GM23338 (cell line): ENCODE data around the gene CXADR. TPM values are rescaled to one million over a fixed set of nuclear protein-coding genes. Genes with fewer than 3 reads are reported as not detected.
A peak's percentile ranks its signal among the peaks of the same experiment; 100 is the strongest.

Experiments used
- ATAC-seq: fragments of 200-7000 bp; cut with Tn5 transposase; 3 replicates; pipeline ENCODE4 v1.9.1; 2020
- DNase-seq: peaks from one replicate; pipeline ENCODE4 v3.0.0-alpha.2; 2015; ENCODE audit warnings: low spot score
- H2AFZ ChIP-seq: fragments of 200-600 bp; sonication (generic); 2 replicates; pipeline ENCODE4 v1.8.0; 2016; ENCODE audit warnings: antibody characterized with exemption, mild to moderate bottlenecking, moderate library complexity
- H3F3A ChIP-seq: fragments of 200-600 bp; sonication (generic); replicated peaks from 2 replicates; pipeline ENCODE4 v1.8.0; 2017; ENCODE audit warnings: antibody characterized with exemption, mixed run types, low read depth
- H3K27ac ChIP-seq: fragments of 200-600 bp; sonication (generic); 2 replicates; pipeline ENCODE4 v1.6.1; 2016; ENCODE audit warnings: low read depth
- H3K27me3 ChIP-seq: fragments of 200-600 bp; sonication (generic); 2 replicates; pipeline ENCODE4 v1.8.0; 2016; ENCODE audit warnings: mild to moderate bottlenecking, mixed run types, moderate library complexity; ENCODE audit not compliant: insufficient read depth
- H3K36me3 ChIP-seq: fragments of 200-600 bp; sonication (generic); 2 replicates; pipeline ENCODE4 v1.8.0; 2016; ENCODE audit warnings: mild to moderate bottlenecking; ENCODE audit not compliant: insufficient read depth
- H3K4me1 ChIP-seq: fragments of 200-600 bp; sonication (generic); 2 replicates; pipeline ENCODE4 v1.8.0; 2016; ENCODE audit warnings: mild to moderate bottlenecking, moderate library complexity; ENCODE audit not compliant: insufficient read depth
- H3K4me2 ChIP-seq: fragments of 200-600 bp; sonication (generic); 2 replicates; pipeline ENCODE4 v1.7.1; 2017; ENCODE audit warnings: mixed run types
- H3K4me3 ChIP-seq: fragments of 200-600 bp; sonication (generic); 2 replicates; pipeline ENCODE4 v1.6.1; 2016; ENCODE audit warnings: mixed run types
- H3K79me2 ChIP-seq: fragments of 200-600 bp; sonication (generic); replicated peaks from 2 replicates; pipeline ENCODE4 v1.8.0; 2017; ENCODE audit warnings: mild to moderate bottlenecking; ENCODE audit not compliant: insufficient read depth
- H3K9me2 ChIP-seq: fragments of 200-600 bp; sonication (generic); 2 replicates; pipeline ENCODE4 v1.8.0; 2017; ENCODE audit not compliant: insufficient read depth
- H4K20me1 ChIP-seq: fragments of 200-600 bp; sonication (generic); replicated peaks from 2 replicates; pipeline ENCODE4 v1.8.0; 2017; ENCODE audit warnings: mild to moderate bottlenecking; ENCODE audit not compliant: insufficient read depth
- H3K27ac Mint-ChIP-seq: 2 replicates; pipeline ENCODE4 v1.8.0; 2020; ENCODE audit warnings: inconsistent platforms, mild to moderate bottlenecking, moderate library complexity, mixed read lengths
- H3K27me3 Mint-ChIP-seq: 3 replicates; pipeline ENCODE4 v1.8.0; 2022; ENCODE audit warnings: low read depth, mild to moderate bottlenecking, moderate library complexity, mixed read lengths, inconsistent platforms; ENCODE audit not compliant: insufficient read depth, poor library complexity
- H3K36me3 Mint-ChIP-seq: 3 replicates; pipeline ENCODE4 v1.8.0; 2021; ENCODE audit warnings: low read depth, mild to moderate bottlenecking, inconsistent platforms, moderate library complexity, mixed read lengths
- H3K4me1 Mint-ChIP-seq: 3 replicates; pipeline ENCODE4 v1.8.0; 2020; ENCODE audit warnings: mild to moderate bottlenecking, inconsistent platforms, mixed read lengths
- H3K4me3 Mint-ChIP-seq: 3 replicates; pipeline ENCODE4 v1.8.0; 2021; ENCODE audit warnings: moderate library complexity, mild to moderate bottlenecking, inconsistent platforms, mixed read lengths
- H3K9me3 Mint-ChIP-seq: 3 replicates; pipeline ENCODE4 v1.8.0; 2020; ENCODE audit warnings: moderate library complexity, mild to moderate bottlenecking, inconsistent platforms, mixed read lengths
- CREB1 ChIP-seq: fragments of 250-450 bp; sonication (Bioruptor Pico); IDR thresholded peaks from 2 replicates; pipeline ENCODE4 v1.5.0; 2020; ENCODE audit warnings: low read depth, mild to moderate bottlenecking, moderate library complexity
- CTCF ChIP-seq, 2 experiments: fragments of 200-600 bp in 1 of 2; sonication (generic) in 1 of 2; conservative IDR thresholded peaks; 2 replicates each; pipeline versions ENCODE4 v1.5.1 to v1.6.1; 2016 to 2017; ENCODE audit warnings: antibody characterized with exemption in 2 of 2, low read depth in 2 of 2, mild to moderate bottlenecking in 2 of 2, moderate library complexity in 1 of 2
- ETS1 ChIP-seq: IDR thresholded peaks from 2 replicates; pipeline ENCODE4 v1.6.1; 2016; ENCODE audit warnings: antibody characterized with exemption
- EZH2 ChIP-seq: fragments of 200-600 bp; sonication (generic); IDR thresholded peaks from one replicate; pipeline ENCODE4 v1.8.0; 2017; ENCODE audit warnings: antibody characterized with exemption, mild to moderate bottlenecking, low read depth; ENCODE audit not compliant: unreplicated experiment
- EZH2phosphoT487 ChIP-seq: fragments of 200-600 bp; sonication (generic); IDR thresholded peaks from one replicate; pipeline ENCODE4 v1.8.1; 2018; ENCODE audit warnings: antibody characterized with exemption; ENCODE audit not compliant: unreplicated experiment
- JUNB ChIP-seq: IDR thresholded peaks from one replicate; pipeline ENCODE4 v1.6.1; 2016; ENCODE audit warnings: antibody characterized with exemption; ENCODE audit not compliant: unreplicated experiment
- NANOG ChIP-seq: IDR thresholded peaks from 2 replicates; pipeline ENCODE4 v1.6.1; 2016; ENCODE audit warnings: antibody characterized with exemption, borderline replicate concordance
- POLR2AphosphoS5 ChIP-seq: IDR thresholded peaks from 2 replicates; pipeline ENCODE4 v1.6.1; 2016; ENCODE audit warnings: antibody characterized with exemption, low read depth
- STAT1 ChIP-seq: IDR thresholded peaks from one replicate; pipeline ENCODE4 v1.6.1; 2016; ENCODE audit warnings: antibody characterized with exemption; ENCODE audit not compliant: unreplicated experiment
- ZNF114 ChIP-seq: fragments of 250-450 bp; sonication (Bioruptor Pico); IDR thresholded peaks from 2 replicates; pipeline ENCODE4 v1.5.0; 2020; ENCODE audit warnings: mild to moderate bottlenecking, moderate library complexity
- ZNF331 ChIP-seq: fragments of 250-450 bp; sonication (Bioruptor Pico); IDR thresholded peaks from 2 replicates; pipeline ENCODE4 v1.5.0; 2020; ENCODE audit warnings: low read depth, mild to moderate bottlenecking, moderate library complexity
- polyA plus RNA-seq: library from polyadenylated mRNA; unstranded; fragments of >200 nt; fragmentation: Nextera tagmentation; extraction: Ambion mirVana; gene quantifications from 2 replicates; pipeline ENCODE4 v1.2.1, GENCODE V29; 2016
- total RNA-seq: library from RNA; depleted of rRNA; stranded (reverse); fragments of >200 nt; shearing (Covaris generic); gene quantifications from 2 replicates; pipeline ENCODE4 v1.2.3, GENCODE V29; 2014
- TF ChIP-seq, protein P1 (sequence below): IDR thresholded peaks from one replicate; pipeline ENCODE4 v1.6.1; 2018; ENCODE audit warnings: antibody characterized with exemption; ENCODE audit not compliant: unreplicated experiment
- TF ChIP-seq, protein P2 (sequence below): fragments of 250-450 bp; sonication (Bioruptor Pico); IDR thresholded peaks from 2 replicates; pipeline ENCODE4 v1.5.0; 2020; ENCODE audit warnings: mild to moderate bottlenecking, moderate library complexity

CXADR gene
- total and polyA plus RNA-seq, 2 experiments from 2014 or later, result 126 to 207 TPM

DNA sequence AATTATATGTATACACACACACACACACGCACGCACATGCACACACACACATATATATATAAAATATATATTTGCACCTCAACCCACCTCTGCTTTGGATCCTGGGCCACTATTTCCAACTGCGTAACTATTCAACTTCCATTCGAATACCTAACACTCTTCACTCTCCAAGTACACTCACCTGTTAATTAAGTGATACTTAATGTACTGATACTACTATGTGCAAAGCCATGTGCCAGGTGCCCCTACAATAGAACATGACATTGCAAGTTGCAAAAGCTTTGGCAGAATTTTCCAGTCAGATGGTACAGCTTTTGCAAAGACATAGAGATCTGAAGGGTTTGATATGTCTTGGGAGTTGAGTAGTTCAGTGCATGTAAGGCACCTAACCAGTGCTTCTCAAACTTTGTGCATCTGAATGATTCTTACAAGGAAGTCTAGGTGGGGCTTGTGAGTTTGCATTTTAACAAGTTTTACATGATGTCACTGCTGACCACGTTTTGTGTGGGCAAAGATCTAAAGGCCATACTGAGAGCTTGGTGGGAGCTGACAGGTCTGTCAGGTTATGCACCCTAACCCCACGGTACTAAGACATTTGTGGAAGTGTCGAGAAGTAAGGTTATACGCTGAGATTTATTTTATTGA, 7.2 kb downstream of the CXADR start:
- Histone ChIP-seq H3K4me1 (peaks cover 78% of the 10 kb centered on the region), H3K27me3 (no peaks in the 10 kb centered on the region), H3F3A (no peaks in the 10 kb centered on the region), H3K4me3 (no peak overlapping the region), H3K4me2 (0 out of 2 replicates have a peak overlapping the region, but pooled peaks have one; percentile 31), H3K27ac (no peak overlapping the region), H3K36me3 (0 out of 2 replicates have a peak, but pooled peaks cover 5% of the 10 kb centered on the region), H3K79me2 (peaks cover 100% of the 10 kb centered on the region), H4K20me1 (peaks cover 70% of the 10 kb centered on the region), H3K9me2 (no peaks in the 10 kb centered on the region), H2AFZ (no peak overlapping the region)
- no peak for DNase-seq
- H3K36me3 Mint-ChIP-seq, result peaks cover 42% of the 10 kb centered on the region
- no peak overlapping the region for H3K4me3 Mint-ChIP-seq
- ATAC-seq, result no peak
- TF ChIP-seq POLR2AphosphoS5 (no peak), ZNF114 (CRISPR knock-in tag) (no peak), ETS1 (no peak), ZNF331 (CRISPR knock-in tag) (no peak), EZH2 (no peak), JUNB (no peak), NANOG (no peak), CREB1 (no peak), CTCF (conservative IDR thresholded peaks at IDR 0.05; ENCODE audit: low read depth in 2 of 2) (no peak), EZH2phosphoT487 (no peak), STAT1 (no peak)
- TF ChIP-seq, protein P1, sequence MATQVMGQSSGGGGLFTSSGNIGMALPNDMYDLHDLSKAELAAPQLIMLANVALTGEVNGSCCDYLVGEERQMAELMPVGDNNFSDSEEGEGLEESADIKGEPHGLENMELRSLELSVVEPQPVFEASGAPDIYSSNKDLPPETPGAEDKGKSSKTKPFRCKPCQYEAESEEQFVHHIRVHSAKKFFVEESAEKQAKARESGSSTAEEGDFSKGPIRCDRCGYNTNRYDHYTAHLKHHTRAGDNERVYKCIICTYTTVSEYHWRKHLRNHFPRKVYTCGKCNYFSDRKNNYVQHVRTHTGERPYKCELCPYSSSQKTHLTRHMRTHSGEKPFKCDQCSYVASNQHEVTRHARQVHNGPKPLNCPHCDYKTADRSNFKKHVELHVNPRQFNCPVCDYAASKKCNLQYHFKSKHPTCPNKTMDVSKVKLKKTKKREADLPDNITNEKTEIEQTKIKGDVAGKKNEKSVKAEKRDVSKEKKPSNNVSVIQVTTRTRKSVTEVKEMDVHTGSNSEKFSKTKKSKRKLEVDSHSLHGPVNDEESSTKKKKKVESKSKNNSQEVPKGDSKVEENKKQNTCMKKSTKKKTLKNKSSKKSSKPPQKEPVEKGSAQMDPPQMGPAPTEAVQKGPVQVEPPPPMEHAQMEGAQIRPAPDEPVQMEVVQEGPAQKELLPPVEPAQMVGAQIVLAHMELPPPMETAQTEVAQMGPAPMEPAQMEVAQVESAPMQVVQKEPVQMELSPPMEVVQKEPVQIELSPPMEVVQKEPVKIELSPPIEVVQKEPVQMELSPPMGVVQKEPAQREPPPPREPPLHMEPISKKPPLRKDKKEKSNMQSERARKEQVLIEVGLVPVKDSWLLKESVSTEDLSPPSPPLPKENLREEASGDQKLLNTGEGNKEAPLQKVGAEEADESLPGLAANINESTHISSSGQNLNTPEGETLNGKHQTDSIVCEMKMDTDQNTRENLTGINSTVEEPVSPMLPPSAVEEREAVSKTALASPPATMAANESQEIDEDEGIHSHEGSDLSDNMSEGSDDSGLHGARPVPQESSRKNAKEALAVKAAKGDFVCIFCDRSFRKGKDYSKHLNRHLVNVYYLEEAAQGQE, result no peak
- TF ChIP-seq, protein P2, sequence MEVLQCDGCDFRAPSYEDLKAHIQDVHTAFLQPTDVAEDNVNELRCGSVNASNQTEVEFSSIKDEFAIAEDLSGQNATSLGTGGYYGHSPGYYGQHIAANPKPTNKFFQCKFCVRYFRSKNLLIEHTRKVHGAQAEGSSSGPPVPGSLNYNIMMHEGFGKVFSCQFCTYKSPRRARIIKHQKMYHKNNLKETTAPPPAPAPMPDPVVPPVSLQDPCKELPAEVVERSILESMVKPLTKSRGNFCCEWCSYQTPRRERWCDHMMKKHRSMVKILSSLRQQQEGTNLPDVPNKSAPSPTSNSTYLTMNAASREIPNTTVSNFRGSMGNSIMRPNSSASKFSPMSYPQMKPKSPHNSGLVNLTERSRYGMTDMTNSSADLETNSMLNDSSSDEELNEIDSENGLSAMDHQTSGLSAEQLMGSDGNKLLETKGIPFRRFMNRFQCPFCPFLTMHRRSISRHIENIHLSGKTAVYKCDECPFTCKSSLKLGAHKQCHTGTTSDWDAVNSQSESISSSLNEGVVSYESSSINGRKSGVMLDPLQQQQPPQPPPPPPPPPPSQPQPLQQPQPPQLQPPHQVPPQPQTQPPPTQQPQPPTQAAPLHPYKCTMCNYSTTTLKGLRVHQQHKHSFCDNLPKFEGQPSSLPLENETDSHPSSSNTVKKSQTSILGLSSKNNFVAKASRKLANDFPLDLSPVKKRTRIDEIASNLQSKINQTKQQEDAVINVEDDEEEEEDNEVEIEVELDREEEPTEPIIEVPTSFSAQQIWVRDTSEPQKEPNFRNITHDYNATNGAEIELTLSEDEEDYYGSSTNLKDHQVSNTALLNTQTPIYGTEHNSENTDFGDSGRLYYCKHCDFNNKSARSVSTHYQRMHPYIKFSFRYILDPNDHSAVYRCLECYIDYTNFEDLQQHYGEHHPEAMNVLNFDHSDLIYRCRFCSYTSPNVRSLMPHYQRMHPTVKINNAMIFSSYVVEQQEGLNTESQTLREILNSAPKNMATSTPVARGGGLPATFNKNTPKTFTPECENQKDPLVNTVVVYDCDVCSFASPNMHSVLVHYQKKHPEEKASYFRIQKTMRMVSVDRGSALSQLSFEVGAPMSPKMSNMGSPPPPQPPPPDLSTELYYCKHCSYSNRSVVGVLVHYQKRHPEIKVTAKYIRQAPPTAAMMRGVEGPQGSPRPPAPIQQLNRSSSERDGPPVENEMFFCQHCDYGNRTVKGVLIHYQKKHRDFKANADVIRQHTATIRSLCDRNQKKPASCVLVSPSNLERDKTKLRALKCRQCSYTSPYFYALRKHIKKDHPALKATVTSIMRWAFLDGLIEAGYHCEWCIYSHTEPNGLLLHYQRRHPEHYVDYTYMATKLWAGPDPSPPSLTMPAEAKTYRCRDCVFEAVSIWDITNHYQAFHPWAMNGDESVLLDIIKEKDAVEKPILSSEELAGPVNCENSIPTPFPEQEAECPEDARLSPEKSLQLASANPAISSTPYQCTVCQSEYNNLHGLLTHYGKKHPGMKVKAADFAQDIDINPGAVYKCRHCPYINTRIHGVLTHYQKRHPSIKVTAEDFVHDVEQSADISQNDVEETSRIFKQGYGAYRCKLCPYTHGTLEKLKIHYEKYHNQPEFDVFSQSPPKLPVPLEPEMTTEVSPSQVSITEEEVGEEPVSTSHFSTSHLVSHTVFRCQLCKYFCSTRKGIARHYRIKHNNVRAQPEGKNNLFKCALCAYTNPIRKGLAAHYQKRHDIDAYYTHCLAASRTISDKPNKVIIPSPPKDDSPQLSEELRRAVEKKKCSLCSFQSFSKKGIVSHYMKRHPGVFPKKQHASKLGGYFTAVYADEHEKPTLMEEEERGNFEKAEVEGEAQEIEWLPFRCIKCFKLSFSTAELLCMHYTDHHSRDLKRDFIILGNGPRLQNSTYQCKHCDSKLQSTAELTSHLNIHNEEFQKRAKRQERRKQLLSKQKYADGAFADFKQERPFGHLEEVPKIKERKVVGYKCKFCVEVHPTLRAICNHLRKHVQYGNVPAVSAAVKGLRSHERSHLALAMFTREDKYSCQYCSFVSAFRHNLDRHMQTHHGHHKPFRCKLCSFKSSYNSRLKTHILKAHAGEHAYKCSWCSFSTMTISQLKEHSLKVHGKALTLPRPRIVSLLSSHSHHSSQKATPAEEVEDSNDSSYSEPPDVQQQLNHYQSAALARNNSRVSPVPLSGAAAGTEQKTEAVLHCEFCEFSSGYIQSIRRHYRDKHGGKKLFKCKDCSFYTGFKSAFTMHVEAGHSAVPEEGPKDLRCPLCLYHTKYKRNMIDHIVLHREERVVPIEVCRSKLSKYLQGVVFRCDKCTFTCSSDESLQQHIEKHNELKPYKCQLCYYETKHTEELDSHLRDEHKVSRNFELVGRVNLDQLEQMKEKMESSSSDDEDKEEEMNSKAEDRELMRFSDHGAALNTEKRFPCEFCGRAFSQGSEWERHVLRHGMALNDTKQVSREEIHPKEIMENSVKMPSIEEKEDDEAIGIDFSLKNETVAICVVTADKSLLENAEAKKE (CRISPR knock-in tag), result no peak
- H3K9me3 Mint-ChIP-seq, result no peaks in the 10 kb centered on the region
- no peaks in the 10 kb centered on the region for H3K27me3 Mint-ChIP-seq
- peaks cover 64% of the 10 kb centered on the region for H3K4me1 Mint-ChIP-seq
- H3K27ac Mint-ChIP-seq, result peak overlapping the region; percentile 59
